Right renal pelvis (tissue), 4 donors: ENCODE results near the gene IL24. TPM values are rescaled to one million over a fixed set of nuclear protein-coding genes. Genes with fewer than 3 reads are reported as not detected.

Experiments
- DNase-seq, 4 donors: peaks; one replicate each; pipeline ENCODE4 v3.0.0-alpha.2; 2013; ENCODE audit warnings: low read depth in 4 of 4, low spot score in 3 of 4, missing footprints in 1 of 4
- polyA plus RNA-seq, 4 donors: library from polyadenylated mRNA; unstranded; fragments of 120-200 nt; gene quantifications; one replicate each; pipeline ENCODE4 v1.2.1, GENCODE V29; 2013; ENCODE audit not compliant: insufficient read length in 4 of 4

IL24 gene
- polyA plus RNA-seq, 4 donors, result 0.25 to 0.42 (median 0.38) TPM

DNA sequence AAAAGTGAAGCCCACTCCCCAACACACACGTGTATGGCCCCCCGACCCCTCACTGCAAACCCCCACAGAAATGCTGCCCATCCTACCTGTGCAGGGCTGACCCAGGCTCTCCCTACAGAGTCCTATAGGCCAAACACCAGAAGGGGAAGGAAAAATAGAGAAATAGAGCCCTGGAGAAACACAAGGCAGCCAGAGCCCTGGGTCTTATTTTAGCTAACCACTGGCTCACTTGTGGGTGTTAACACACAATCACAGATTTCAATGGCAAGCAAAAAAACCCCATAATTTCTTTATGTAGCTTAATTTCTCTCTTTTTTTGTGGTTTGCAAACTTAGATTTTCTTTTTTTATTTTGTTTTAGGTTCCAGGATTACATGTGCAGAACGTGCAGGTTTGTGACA is 50.0 kb downstream of the IL24 start:
- DNase-seq, result no peak

GRCh38 chr1:206949208-206949607 is 52.0 kb downstream of the IL24 start:
- DNase-seq, result no peak

DNA sequence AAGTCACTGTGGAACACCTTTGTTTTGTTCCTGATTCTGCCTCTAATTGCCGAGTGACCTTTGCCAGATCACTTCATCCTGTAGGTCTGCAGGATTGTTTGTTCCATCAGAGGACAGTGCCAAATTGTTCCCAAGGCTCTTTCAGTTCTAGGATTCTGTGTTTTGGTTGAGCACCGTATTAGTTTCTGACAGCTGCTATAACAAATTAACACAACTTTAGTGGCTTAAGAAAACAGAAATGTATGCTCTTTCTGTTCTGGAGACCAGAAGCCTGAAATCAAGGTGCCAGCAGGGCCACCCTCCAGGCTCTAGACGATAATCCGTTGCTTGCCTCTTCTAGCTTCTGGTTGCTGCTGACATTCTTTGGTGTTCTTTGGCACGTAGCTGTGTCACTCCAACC is 52.4 kb downstream of the IL24 start:
- no peak for DNase-seq

DNA sequence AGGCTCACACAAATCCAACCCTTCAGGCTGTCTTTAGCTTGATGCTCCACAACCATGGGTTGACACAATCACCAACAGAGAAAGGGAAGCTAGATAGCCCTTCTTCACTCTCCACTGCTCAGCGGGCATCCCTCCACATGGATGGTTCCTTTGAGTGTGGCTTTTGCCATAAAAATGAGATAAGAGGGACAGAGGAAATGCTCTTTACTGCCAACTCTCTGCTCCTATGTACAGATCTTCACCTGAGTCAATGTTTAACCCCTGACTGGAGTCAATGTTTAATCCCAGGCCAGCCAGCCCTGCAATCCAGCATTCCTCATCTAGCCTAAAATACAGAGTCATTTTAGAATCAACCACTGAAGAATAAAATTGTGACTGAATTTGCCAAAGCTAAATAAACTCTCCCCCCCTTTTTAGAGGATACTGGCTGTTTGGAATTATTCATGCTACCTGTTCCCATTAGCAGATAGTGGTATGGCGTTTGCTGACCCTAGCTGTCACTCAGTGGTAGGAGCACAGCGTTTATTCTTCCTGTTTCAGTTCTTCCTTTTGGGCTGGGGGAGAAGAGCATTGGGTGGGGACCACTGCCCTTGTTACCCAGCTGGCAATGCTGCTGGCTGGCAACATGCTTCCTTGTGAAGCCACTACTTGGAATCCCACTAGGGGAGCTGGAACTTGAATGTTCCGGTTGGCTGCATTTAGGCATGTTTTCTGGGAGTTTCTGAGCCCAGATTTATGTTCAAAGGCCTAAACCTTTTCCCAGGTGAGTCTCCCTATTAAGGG is 54.3 kb downstream of the IL24 start:
- DNase-seq, result peak in 1 of 4 donors; percentile 29

DNA sequence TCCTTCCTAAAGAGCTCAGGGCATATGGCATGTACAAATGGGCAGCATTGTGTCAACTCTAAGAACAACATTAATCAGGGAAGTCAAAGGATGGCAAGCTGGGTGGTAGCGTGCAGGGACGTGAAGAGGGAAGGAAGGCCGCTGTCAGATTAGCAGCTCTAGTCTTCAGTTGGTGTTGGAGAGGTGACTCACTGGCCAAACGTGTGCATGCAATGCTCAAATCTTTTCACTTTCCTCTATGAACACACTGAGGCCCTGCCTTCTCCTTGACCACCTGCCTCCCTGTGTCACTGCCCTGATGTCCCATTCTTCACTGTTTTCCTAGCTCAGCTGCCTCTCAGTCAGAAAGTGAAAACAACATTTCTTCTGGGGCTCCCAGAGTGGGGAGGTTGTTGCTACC is 54.9 kb downstream of the IL24 start:
- DNase-seq, result no peak

DNA sequence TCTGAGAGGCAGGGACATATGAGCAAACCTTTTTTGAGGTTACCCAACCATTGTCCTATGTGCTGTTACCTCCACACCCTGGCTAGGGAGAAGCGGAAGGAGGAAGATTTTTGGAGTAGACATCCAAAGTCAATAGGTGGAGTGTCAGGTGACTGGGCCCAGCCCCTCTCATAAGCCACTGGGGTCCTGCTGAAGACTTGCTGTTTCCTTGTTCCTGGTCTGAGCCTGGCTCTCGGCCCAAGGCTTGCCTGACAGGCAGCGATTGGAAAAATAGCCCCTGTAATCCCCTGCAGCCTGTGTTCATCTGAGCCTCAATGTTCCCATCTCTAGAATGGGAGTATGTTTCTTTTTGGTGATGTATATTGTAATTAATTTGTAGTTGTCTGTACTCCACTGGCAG is 55.9 kb downstream of the IL24 start:
- no peak for DNase-seq

DNA sequence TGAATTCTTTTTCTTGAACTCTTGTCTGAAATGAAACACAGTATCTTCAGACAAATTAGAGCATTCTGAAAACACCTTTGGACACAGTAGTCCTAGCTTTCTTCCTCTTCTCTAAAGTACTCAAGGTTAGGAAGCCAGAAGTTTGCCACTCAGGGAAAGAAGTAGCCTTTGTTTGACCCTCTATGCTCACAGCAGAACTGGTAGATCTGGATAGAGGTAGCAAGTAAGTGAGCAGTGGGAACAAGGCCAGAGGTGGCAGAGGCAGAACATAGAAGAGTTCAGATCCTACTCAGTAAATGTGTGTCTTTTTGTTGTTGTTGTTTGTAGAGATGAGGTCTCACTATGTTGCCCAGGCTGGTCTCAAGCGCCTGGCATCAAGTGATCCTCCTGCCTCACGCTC is 56.4 kb downstream of the IL24 start:
- DNase-seq, result no peak

Other genes starting within 250 kb of the IL24 start
- gene MAPKAPK2, start 212.5 kb upstream of the IL24 start, polyA plus RNA-seq, result 10 to 100 TPM; 74.9 to 79.8 (median 76.6) TPM
- under 1 TPM; 0.39 to 0.82 (median 0.60) TPM for gene IL19, start 126.7 kb upstream of the IL24 start, polyA plus RNA-seq
- under 1 TPM; 0.21 to 0.74 (median 0.58) TPM for gene IL10, start 124.9 kb upstream of the IL24 start, polyA plus RNA-seq
- not detected for gene IL20, start 31.8 kb upstream of the IL24 start, polyA plus RNA-seq
- 1 to 10 TPM; 2.1 to 2.7 (median 2.5) TPM for gene FCMR, start 24.5 kb downstream of the IL24 start, polyA plus RNA-seq
- gene PIGR, start 49.0 kb downstream of the IL24 start, polyA plus RNA-seq, result 1 to 10 TPM in 3 of 4 donors, under 1 TPM in 1; 0.87 to 1.7 (median 1.4) TPM
- 10 to 100 TPM in 2 of 4 donors, 1 to 10 TPM in 2; 7.0 to 16.0 (median 9.7) TPM for gene FCAMR, start 73.0 kb downstream of the IL24 start, polyA plus RNA-seq
- gene C1orf116, start 135.3 kb downstream of the IL24 start, polyA plus RNA-seq, result 10 to 100 TPM; 19.9 to 27.5 (median 23.8) TPM
- 10 to 100 TPM; 13.0 to 17.5 (median 16.5) TPM for gene YOD1, start 153.8 kb downstream of the IL24 start, polyA plus RNA-seq
- gene PFKFB2, start 155.8 kb downstream of the IL24 start, polyA plus RNA-seq, result 10 to 100 TPM; 15.4 to 18.2 (median 17.6) TPM
- under 1 TPM; 0.32 to 0.51 (median 0.49) TPM for gene C4BPB, start 191.4 kb downstream of the IL24 start, polyA plus RNA-seq
- under 1 TPM; 0.49 to 0.91 (median 0.68) TPM for gene C4BPA, start 206.8 kb downstream of the IL24 start, polyA plus RNA-seq